ENCODE data around the gene PPP1R7.

DNA sequence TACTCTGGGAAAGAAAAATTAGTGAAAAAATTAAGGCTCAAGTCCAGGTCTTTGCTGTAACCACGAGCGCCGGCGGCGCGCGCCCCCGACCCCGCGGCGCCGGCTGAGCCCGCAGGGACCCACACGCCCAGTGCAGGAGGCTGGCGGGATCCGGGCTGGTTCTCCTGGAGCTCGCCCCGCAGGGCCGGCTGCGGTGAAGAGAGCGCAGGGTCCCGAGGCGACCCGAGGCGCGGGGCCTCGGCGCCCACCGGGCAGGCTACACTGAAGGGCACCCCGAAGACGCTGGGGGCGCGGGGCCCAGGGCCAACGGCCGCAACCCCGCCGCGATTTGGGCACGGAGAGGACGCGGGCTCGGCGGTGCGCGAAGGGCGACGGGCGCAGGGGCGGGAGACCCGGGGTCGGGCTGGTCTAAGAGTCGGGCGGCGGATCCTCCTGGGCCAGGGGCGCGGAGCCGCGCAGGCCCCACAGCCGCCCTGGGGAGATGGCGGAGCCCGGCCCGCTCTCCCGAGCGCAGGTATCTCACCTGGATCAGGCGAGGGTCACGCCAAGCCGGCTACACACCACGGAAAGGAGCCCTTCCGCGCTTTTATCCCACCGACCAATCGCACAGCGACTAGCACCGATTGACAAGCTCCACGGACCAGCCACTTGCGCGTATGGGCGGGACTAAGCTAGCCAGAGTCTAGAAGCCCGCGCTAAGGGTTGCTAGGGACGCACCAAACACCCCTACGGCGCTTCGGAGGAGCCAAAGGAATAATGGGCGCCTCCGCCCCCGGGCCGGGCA lies 1.2 kb upstream of the PPP1R7 start, which contains the start of gene PASK:
- TF ChIP-seq, protein P1, sequence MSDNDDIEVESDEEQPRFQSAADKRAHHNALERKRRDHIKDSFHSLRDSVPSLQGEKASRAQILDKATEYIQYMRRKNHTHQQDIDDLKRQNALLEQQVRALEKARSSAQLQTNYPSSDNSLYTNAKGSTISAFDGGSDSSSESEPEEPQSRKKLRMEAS (IDR thresholded peaks at IDR 0.05; ENCODE audit: low read depth, low read length) = peak; percentile 59
- TF ChIP-seq, protein P2, sequence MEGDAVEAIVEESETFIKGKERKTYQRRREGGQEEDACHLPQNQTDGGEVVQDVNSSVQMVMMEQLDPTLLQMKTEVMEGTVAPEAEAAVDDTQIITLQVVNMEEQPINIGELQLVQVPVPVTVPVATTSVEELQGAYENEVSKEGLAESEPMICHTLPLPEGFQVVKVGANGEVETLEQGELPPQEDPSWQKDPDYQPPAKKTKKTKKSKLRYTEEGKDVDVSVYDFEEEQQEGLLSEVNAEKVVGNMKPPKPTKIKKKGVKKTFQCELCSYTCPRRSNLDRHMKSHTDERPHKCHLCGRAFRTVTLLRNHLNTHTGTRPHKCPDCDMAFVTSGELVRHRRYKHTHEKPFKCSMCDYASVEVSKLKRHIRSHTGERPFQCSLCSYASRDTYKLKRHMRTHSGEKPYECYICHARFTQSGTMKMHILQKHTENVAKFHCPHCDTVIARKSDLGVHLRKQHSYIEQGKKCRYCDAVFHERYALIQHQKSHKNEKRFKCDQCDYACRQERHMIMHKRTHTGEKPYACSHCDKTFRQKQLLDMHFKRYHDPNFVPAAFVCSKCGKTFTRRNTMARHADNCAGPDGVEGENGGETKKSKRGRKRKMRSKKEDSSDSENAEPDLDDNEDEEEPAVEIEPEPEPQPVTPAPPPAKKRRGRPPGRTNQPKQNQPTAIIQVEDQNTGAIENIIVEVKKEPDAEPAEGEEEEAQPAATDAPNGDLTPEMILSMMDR (IDR thresholded peaks at IDR 0.05; ENCODE audit: low read depth, low read length) = no peak

Measured in NB4 (cell line).